GM21737 (cell line): ENCODE results near the gene MBD2.

ENCODE experiments used
- ATAC-seq: cut with Tn5 transposase; IDR thresholded peaks from one replicate; pipeline ENCODE4 v1.9.1; 2021; ENCODE audit warnings: mild to moderate bottlenecking, moderate library complexity; ENCODE audit not compliant: unreplicated experiment

The MBD2 gene

GRCh38 chr18:54203914-54204313, 20.6 kb downstream of the MBD2 start:
- ATAC-seq = peak; percentile 65

GRCh38 chr18:54202851-54203250, 21.6 kb downstream of the MBD2 start:
- ATAC-seq = no peak

DNA sequence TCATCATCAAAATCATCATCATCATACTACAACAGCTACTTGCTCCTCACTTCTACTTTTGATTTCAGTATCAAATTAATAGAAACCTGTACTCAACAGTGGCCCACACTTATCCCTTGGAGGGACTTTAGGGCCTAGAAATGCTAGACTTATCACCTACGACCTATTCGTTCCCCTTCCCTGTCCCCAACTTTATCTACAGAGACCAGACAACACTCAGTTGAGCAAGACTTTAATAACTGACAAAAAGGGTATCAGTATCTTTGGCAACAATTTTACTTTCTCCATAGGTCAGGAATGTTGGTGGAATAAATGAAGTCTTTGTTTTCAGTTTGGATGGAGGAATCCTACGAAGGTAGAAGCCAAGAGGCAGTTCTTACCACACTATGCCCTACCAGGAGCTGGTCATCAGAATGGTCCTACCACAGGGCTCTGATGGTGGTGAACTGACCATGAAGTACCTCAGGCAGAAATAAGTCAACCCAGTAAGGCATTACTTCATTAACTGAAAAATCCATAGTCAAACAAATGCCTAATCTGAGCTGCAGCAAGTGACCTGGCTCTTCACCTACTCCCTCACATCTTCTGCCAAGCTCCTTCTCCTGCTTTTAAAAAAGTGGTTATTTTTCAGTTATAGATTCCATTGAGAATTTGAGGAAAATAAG, 26.6 kb downstream of the MBD2 start:
- ATAC-seq = no peak

DNA sequence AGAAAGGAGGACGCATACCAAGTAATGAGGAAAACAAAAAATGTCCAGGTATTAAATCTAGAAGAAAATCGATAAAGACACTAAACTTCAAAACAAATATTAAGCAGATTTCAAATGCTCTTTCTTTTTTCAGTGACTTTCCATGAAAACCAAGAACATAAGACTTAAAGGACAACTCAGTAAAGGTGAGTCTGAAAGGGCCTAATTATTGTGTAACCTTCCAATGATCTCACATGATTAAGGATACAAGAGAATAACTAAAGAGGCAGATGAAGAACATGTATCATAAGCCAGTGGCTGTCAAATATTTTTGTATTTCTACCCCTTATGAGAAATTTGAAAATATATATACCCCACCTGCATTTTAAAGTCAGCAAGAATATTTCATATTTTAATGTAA, 30.7 kb downstream of the MBD2 start:
- no peak for ATAC-seq

DNA sequence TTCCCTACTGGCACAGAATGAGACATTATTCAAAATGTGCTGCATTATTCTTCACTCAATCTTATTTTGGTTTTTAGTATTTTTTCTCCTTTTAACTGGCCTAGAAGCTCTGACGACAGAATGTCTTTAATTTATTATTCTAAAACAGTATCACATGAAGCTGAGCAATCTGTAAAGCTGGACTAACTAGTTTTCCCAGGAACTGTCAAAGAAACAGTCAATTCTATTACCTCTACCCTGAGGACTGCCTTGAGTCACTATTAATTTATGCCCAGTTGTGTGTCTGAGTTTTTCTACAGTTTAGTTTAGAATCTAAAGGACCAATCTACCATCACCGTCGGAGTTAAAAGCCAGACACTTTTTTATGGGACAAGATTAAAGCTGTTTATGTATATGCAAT, 31.6 kb downstream of the MBD2 start:
- no peak for ATAC-seq

- no peak for ATAC-seq
Measured at GRCh38 chr18:54192415-54192814, 32.1 kb downstream of the MBD2 start.

DNA sequence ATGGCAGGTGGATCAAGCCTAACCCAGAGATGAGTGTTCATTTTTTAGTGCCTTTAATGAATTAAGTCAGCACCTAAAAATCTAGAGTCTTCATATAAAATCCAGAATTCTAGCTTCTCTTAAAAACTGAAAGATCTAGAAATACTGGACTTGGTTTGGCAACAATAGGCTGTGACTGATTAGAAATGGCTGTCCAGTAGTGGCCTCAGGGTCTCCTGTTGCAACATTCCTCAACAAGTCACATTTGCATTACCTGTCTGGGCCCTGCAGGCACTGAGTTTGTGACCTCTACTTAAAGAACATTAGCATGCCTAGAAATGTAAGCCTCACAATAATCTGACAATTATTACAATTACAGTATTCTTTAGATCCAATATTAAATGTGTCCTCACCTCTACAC, 33.1 kb downstream of the MBD2 start:
- ATAC-seq = no peak

DNA sequence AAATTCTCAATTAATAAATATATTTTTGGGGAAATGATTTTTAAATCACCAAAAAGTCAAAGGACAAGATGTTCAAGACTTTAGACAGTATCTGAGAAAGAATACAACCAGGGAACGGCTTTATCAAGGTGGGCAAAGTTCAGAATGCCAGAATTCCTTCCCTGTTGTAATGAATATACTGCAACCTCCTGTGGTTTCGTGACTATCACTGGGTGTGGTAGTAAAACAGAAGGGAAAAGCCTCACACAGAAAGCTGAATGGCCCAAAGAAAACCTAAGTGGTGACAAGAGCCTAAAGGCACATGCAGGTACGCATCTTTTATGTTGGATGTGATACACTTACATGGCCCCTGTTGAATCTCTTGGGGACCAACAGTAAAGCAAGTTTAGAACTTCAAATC, 37.1 kb downstream of the MBD2 start:
- no peak for ATAC-seq

GRCh38 chr18:54184836-54185235, 39.6 kb downstream of the MBD2 start:
- no peak for ATAC-seq

DNA sequence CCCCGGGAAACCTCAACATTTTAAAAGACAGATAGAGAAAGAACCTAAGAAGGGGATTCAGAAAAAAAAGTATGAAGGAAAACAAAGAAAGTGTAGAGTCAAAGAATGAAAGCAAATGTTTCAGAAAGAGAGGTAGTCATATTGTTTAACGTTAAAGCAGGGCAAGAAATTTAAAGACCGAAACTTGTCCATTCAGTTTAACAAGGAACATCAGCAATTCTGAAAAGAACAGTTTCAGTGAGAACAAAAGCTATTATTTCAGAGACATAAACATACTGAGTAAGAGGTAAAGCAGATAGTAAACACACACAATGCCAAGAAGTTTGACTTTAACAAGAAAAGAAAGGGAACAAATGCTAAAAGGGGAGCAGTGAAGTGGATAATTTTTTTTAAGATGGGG, 41.1 kb downstream of the MBD2 start:
- no peak for ATAC-seq

DNA sequence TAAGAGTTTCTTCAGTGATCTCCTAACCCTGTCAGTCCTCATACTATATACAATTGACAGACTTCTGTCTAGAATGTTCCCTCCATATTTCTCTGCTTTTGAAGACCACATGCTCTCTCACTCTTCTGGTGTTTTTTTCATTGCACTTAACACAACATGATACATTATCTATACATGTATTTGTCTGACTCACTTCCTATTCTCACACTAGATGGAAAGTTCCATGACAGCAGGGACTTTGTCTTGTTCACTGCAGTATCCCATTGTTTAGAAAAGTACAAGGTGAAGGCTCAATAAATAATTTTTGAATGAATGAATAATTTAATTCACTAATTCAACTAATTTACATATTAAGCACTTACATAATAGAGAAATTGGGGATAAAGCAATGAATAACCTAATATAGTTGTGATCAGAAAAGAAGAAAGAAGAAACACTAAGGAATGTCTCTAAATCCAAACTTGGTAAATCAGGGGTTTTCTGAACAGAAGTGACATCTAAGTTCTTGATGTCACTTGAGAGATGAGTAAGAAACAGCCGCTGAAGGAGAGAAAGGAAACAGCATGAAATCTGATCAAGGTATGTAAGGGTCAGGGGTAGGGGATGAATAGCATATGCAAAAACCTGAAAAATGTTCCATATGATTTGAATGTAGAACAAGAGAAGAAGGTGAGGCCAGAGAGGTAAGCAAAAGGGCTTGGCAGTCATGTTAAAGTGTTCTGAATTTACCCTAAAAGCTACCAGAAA, 42.4 kb downstream of the MBD2 start:
- ATAC-seq = no peak

DNA sequence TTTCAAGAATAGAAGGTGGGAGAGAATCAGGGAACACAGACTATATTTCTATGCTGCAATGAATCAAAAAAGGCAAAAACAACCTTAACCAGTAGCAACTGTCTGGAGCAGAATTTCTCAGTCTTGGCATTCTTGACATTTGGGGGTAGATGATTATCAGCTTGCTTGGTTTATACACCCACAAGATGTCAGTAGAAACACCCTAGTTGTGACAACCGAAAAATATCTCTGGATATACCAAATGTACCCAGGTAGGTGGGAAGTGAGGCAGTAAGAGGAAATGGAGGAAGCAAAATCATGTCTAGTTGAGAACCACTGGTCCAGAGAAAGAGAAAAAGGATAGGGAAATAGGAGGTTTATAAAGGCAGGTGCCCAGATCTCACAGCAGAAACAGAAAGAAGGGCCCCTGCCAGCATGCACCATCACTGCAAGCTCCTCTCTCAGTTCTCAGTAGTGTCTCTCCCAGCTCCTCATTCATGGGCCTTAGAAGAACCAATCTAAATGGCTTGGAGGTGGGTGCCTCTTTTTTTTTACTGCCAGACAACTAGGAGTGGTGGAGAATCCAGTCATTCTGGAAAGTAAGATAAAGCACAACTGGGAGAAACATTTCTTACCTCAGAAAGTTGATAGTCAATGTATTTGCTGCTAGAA, 50.4 kb downstream of the MBD2 start:
- ATAC-seq = no peak

GRCh38 chr18:54173250-54173649, 51.2 kb downstream of the MBD2 start:
- ATAC-seq = no peak

DNA sequence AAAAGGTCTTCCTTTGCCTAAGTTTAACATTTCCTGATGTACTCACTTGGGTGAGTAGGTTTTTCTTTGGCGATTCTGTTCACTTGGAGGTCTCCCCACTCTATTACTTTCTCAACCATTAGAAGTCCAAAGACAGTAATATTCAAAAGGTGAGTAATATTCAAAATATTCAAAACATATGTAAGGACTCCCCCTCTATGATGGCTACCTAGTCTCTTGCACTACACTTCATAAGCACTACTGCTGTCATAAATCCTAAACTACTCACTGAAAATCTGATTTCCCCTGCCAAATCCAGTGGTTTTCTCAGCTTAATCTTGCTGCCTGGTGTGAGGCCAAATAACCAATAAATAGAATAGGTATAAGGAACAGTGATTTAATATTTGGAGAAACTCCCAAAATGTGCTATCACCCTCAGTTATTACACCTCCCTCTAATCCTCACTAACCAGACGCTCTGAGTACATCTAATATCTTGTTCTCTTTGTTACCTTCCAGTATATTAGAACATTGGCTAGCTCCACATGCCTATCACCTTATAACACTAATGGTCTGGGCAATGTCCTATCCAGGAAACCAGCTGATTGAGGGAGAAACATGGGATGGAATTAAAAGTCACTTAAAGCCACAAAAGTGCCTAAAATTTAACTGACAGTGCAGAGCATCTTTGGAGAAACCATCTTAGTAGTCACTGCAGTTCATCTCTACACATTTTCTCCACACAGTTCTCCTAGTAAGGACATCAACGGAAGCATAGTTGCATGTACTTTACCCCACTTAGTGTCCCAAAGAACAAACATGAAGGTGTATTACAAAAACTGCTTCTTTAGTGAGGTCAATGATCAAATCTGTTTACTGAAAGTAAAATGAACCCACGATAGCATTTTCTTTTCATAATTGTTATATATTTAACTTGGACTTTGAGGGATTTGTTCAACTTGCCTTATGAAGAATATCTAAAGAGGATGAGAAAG, 54.8 kb downstream of the MBD2 start:
- ATAC-seq = no peak

DNA sequence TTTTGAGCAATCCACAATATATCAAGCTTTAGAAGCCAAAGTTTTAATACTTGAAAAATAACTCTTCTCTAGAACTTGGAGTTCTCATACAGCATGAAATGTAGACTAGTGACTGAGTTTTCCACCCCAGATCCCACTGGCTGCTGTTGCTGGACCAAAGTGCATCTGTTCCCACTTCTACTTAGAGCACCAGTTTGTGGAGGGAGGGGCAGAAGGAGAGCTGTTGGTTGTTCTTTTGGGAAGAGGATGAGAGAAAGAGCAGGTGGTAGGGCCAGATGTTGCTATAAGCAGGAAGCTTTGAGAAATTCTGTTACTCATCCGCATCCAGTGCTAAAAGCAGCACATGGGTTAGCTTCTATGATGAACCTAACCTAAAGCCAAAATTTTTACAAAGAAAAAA, 59.0 kb downstream of the MBD2 start:
- no peak for ATAC-seq

DNA sequence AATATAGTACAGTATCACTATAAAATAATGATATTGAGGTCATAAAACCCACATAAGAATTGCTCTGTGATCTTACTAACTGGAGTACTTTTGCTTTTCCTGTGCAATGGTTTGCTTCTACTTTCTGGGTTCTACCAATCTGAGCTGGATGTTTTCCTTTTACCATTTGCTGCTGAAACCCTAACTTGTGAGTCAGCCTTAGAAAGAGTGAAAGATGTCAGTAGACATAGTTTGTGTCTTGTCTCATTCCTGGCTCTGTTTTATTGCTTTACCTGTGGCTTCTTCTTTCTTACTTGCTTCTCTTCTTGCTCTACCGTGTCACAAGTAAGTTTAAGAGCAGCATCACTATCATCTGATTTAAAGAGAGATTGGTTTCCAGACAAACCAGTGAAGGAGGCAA, 61.0 kb downstream of the MBD2 start:
- ATAC-seq = no peak

DNA sequence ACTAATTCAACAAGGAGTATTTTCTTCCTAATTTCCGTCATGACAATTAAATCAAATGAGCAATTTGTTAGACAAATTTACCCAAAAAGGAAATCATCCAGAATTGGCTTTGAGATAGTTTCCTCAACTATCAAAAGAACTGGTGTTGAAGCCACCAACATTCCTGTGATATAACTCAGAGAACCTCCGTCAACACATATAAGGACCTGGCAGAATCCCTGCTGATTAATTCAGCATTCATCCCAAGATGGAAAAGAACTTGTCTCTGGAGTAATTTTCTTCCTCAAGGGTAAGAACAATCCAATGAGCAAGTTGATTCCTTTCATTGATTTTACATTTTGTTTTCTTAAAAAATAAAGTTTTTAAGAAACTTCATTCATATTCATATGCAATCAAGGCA, 62.0 kb downstream of the MBD2 start:
- ATAC-seq = no peak

GRCh38 chr18:54161267-54161666, 63.2 kb downstream of the MBD2 start:
- ATAC-seq = no peak

DNA sequence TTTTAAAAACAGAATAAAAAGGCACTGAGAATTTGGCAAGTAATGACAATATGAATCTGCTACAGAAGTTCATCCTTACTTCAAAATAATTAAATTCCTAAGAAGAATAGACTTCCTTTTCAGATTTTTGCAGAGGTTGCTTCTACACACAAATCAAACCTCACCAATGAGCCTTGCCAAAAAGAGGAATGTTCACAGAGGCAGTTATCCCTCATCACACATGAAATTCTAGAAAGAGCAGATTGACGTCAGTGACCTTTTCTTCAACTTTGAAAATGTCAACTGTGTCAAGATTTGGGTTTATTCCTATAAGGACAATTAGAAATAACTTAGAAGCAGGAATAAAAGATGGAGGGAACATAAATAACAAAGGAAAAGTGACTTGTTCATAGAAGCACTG, 64.6 kb downstream of the MBD2 start:
- no peak for ATAC-seq

GRCh38 chr18:54157646-54158385, 66.7 kb downstream of the MBD2 start:
- ATAC-seq = no peak
